Natural killer cell (primary cell): ENCODE measurements around the gene ATP6V1D. TPM values are rescaled to one million over a fixed set of nuclear protein-coding genes. Genes with fewer than 3 reads are reported as not detected.
A peak's percentile ranks its signal among the peaks of the same experiment; 100 is the strongest.
"Not testable (repeated sequence)": the region's sequence is repeated elsewhere in the genome, so short reads cannot be mapped to it uniquely, and the experiment has no call there.

ENCODE experiments used
- ATAC-seq, 3 donors: fragments of 150-1000 bp in 2 of 3; fragments of 200-7000 bp in 1 of 3; cut with Tn5 transposase; 1 replicate in 1 of 3; 2 replicates in 2 of 3; pipeline ENCODE4 v1.10.0; 2021; ENCODE audit warnings: mild to moderate bottlenecking in 2 of 3, moderate library complexity in 2 of 3
- DNase-seq, 2 donors: peaks; one replicate each; pipeline versions ENCODE4 v3.0.0 to v3.0.0-alpha.2; 2013 to 2021; ENCODE audit warnings: mixed read lengths in 1 of 2
- H3K27ac ChIP-seq: one replicate; pipeline ENCODE4 v1.5.1; 2013; ENCODE audit warnings: mild to moderate bottlenecking, low read length
- H3K27me3 ChIP-seq: one replicate; pipeline ENCODE4 v1.6.1; 2013; ENCODE audit warnings: low read length; ENCODE audit not compliant: control insufficient read depth, insufficient read depth
- H3K36me3 ChIP-seq: one replicate; pipeline ENCODE4 v1.6.1; 2013; ENCODE audit warnings: low read length; ENCODE audit not compliant: control insufficient read depth, insufficient read depth
- H3K4me1 ChIP-seq: one replicate; pipeline ENCODE4 v1.6.1; 2013; ENCODE audit warnings: low read length; ENCODE audit not compliant: control insufficient read depth, insufficient read depth
- H3K4me3 ChIP-seq: one replicate; pipeline ENCODE4 v1.5.1; 2013; ENCODE audit warnings: low read length
- H3K9me3 ChIP-seq: one replicate; pipeline ENCODE4 v1.6.1; 2013; ENCODE audit warnings: low read length; ENCODE audit not compliant: control insufficient read depth, insufficient read depth
- H3K27ac Mint-ChIP-seq, 2 donors: one replicate each; pipeline ENCODE4 v1.8.0; 2022; ENCODE audit warnings: mild to moderate bottlenecking in 2 of 2, mixed read lengths in 2 of 2, moderate library complexity in 1 of 2
- H3K27me3 Mint-ChIP-seq, 2 donors: one replicate each; pipeline ENCODE4 v1.8.0; 2022; ENCODE audit warnings: low read depth in 2 of 2, mixed read lengths in 2 of 2
- H3K36me3 Mint-ChIP-seq: one replicate; pipeline ENCODE4 v1.8.0; 2022; ENCODE audit warnings: mixed read lengths
- H3K4me1 Mint-ChIP-seq, 2 donors: one replicate each; pipeline ENCODE4 v1.8.0; 2022; ENCODE audit warnings: mixed read lengths in 2 of 2
- H3K4me3 Mint-ChIP-seq: one replicate; pipeline ENCODE4 v1.8.0; 2022; ENCODE audit warnings: mild to moderate bottlenecking, moderate library complexity, mixed read lengths
- H3K9me3 Mint-ChIP-seq, 2 donors: one replicate each; pipeline ENCODE4 v1.8.0; 2022; ENCODE audit warnings: mixed read lengths in 2 of 2
- CTCF ChIP-seq: fragments of 200-600 bp; IDR thresholded peaks from one replicate; pipeline ENCODE4 v1.8.0; 2022; ENCODE audit warnings: antibody characterized with exemption
- WGBS: methylation state at CpG from one replicate; pipeline ENCODE4 v1.1.7; 2013; ENCODE audit warnings: missing lambda C conversion rate; ENCODE audit not compliant: insufficient coverage; 5-methylcytosine and 5-hydroxymethylcytosine counted together
- intact Hi-C: fragments of 100-400 bp; cut with micrococcal nuclease; formaldehyde crosslinking; loops from one replicate; pipeline ENCODE4 v1.14.2; 2022
- total RNA-seq, 4 donors: library from RNA; stranded (reverse); fragments of 120-200 nt in 1 of 4; gene quantifications; one replicate each; pipeline versions ENCODE4 v1.2.3 to v1.2.4, GENCODE V29; 2013 to 2022

Gene ATP6V1D
- total RNA-seq, 3 donors from 2014 or later (not counting 1 experiment from before 2014, with no cell fraction given), result 61.9 to 77.5 (median 70.0) TPM

- peaks cover 10 to 15% of the 10 kb centered on the region in 2 donors for H3K4me1 Mint-ChIP-seq
- ATAC-seq (no peak), DNase-seq (no peak)
- H3K4me3 Mint-ChIP-seq, result no peak overlapping the region
- Histone ChIP-seq H3K36me3 (peaks cover 50% of the 10 kb centered on the region), H3K4me3 (no peak overlapping the region), H3K27me3 (no peaks in the 10 kb centered on the region), H3K9me3 (no peaks in the 10 kb centered on the region), H3K27ac (no peak overlapping the region), H3K4me1 (no peaks in the 10 kb centered on the region)
- peaks cover 24% of the 10 kb centered on the region for H3K36me3 Mint-ChIP-seq
- H3K9me3 Mint-ChIP-seq, result no peaks in the 10 kb centered on the region
- no peak for TF ChIP-seq CTCF
- no peaks in the 10 kb centered on the region for H3K27me3 Mint-ChIP-seq
- peak overlapping the region in 1 of 2 donors; percentile 16 for H3K27ac Mint-ChIP-seq
- WGBS, result 97% methylated on average over 5 of the region's 5 CpGs
- intact Hi-C loops, result no loop called here
These were observed 7.5 kb downstream of the ATP6V1D start for GRCh38 chr14:67352055-67352454.

- no peak for TF ChIP-seq CTCF
- H3K27ac Mint-ChIP-seq, result no peak overlapping the region
- no peaks in the 10 kb centered on the region for H3K9me3 ChIP-seq
- no peaks in the 10 kb centered on the region for H3K4me1 Mint-ChIP-seq
- H3K36me3 Mint-ChIP-seq, result peaks cover 17% of the 10 kb centered on the region
- ATAC-seq (no peak), DNase-seq (no peak)
- no peaks in the 10 kb centered on the region for H3K9me3 Mint-ChIP-seq
- H3K4me3 Mint-ChIP-seq, result no peak overlapping the region
- intact Hi-C loops, result no loop called here
- H3K36me3 ChIP-seq, result peaks cover 64% of the 10 kb centered on the region
- H3K4me1 ChIP-seq, result no peaks in the 10 kb centered on the region
- no peaks in the 10 kb centered on the region for H3K27me3 Mint-ChIP-seq
- H3K4me3 ChIP-seq, result no peak overlapping the region
- no peak overlapping the region for H3K27ac ChIP-seq
- no peaks in the 10 kb centered on the region for H3K27me3 ChIP-seq
These were observed 14.0 kb downstream of the ATP6V1D start for GRCh38 chr14:67345583-67345982.

GRCh38 chr14:67343601-67344230 is 15.9 kb downstream of the ATP6V1D start:
- no peak overlapping the region for H3K4me3 Mint-ChIP-seq
- H3K27ac ChIP-seq, result no peak overlapping the region
- ATAC-seq, result no peak
- 95% methylated on average over 3 of the region's 4 CpGs for WGBS
- H3K4me3 ChIP-seq, result no peak overlapping the region
- H3K9me3 ChIP-seq, result no peaks in the 10 kb centered on the region
- TF ChIP-seq CTCF, result no peak
- peaks cover 59% of the 10 kb centered on the region for H3K36me3 ChIP-seq
- H3K27me3 ChIP-seq, result no peaks in the 10 kb centered on the region
- H3K27ac Mint-ChIP-seq, result no peak overlapping the region
- no peaks in the 10 kb centered on the region for H3K4me1 Mint-ChIP-seq
- intact Hi-C loops, result no loop called here
- no peaks in the 10 kb centered on the region for H3K27me3 Mint-ChIP-seq
- no peak for DNase-seq
- H3K4me1 ChIP-seq, result no peaks in the 10 kb centered on the region
- H3K9me3 Mint-ChIP-seq, result no peaks in the 10 kb centered on the region
- H3K36me3 Mint-ChIP-seq, result peaks cover under 1% of the 10 kb centered on the region

- H3K4me3 Mint-ChIP-seq, H3K9me3 Mint-ChIP-seq, H3K4me1 Mint-ChIP-seq, ATAC-seq, H3K9me3 ChIP-seq, intact Hi-C loops, H3K27me3 ChIP-seq, H3K27me3 Mint-ChIP-seq, DNase-seq, H3K27ac ChIP-seq, H3K36me3 Mint-ChIP-seq, H3K4me3 ChIP-seq, H3K27ac Mint-ChIP-seq, H3K4me1 ChIP-seq: not testable (repeated sequence)
- peaks cover 69% of the 10 kb centered on the region for H3K36me3 ChIP-seq
- 97% methylated on average over 24 of the region's 31 CpGs for WGBS
These were observed 18.4 kb downstream of the ATP6V1D start for GRCh38 chr14:67341231-67341630.
